ENCODE data around the gene NKTR. TPM values are rescaled to one million over a fixed set of nuclear protein-coding genes. Genes with fewer than 3 reads are reported as not detected.

NKTR gene
- total and polyA plus RNA-seq, 2 experiments from 2014 or later = 81.3 to 117 TPM

Other genes starting within 250 kb of the NKTR start
- not detected in 2 replicates for gene LYZL4, start 190.1 kb upstream of the NKTR start, total RNA-seq (2014; rRNA removed; shearing (Covaris generic))
- gene LYZL4, start 190.1 kb upstream of the NKTR start, polyA plus RNA-seq (2016; fragmentation: Nextera tagmentation; extraction: Ambion mirVana) = not detected in 2 replicates
- 13.9 and 19.3 TPM in 2 replicates for gene VIPR1, start 98.0 kb upstream of the NKTR start, total RNA-seq (2014; rRNA removed; shearing (Covaris generic))
- 4.9 and 6.3 TPM in 2 replicates for gene VIPR1, start 98.0 kb upstream of the NKTR start, polyA plus RNA-seq (2016; fragmentation: Nextera tagmentation; extraction: Ambion mirVana)
- 48.3 and 52.3 TPM in 2 replicates for gene SEC22C, start 18.7 kb upstream of the NKTR start, total RNA-seq (2014; rRNA removed; shearing (Covaris generic))
- gene SEC22C, start 18.7 kb upstream of the NKTR start, polyA plus RNA-seq (2016; fragmentation: Nextera tagmentation; extraction: Ambion mirVana) = 16.8 and 21.9 TPM in 2 replicates
- gene SS18L2, start 9.8 kb upstream of the NKTR start, total RNA-seq (2014; rRNA removed; shearing (Covaris generic)) = 75.2 and 75.3 TPM in 2 replicates
- gene SS18L2, start 9.8 kb upstream of the NKTR start, polyA plus RNA-seq (2016; fragmentation: Nextera tagmentation; extraction: Ambion mirVana) = 228 and 241 TPM in 2 replicates
- gene ZBTB47, start 53.0 kb downstream of the NKTR start, total RNA-seq (2014; rRNA removed; shearing (Covaris generic)) = 2.8 and 2.9 TPM in 2 replicates
- gene ZBTB47, start 53.0 kb downstream of the NKTR start, polyA plus RNA-seq (2016; fragmentation: Nextera tagmentation; extraction: Ambion mirVana) = 0.48 and 0.63 TPM in 2 replicates
- gene KLHL40, start 84.9 kb downstream of the NKTR start, total RNA-seq (2014; rRNA removed; shearing (Covaris generic)) = not detected in 2 replicates
- not detected in 2 replicates for gene KLHL40, start 84.9 kb downstream of the NKTR start, polyA plus RNA-seq (2016; fragmentation: Nextera tagmentation; extraction: Ambion mirVana)
- not detected in 2 replicates for gene HHATL, start 102.1 kb downstream of the NKTR start, total RNA-seq (2014; rRNA removed; shearing (Covaris generic))
- gene HHATL, start 102.1 kb downstream of the NKTR start, polyA plus RNA-seq (2016; fragmentation: Nextera tagmentation; extraction: Ambion mirVana) = not detected in 2 replicates
- gene CCDC13, start 172.6 kb downstream of the NKTR start, total RNA-seq (2014; rRNA removed; shearing (Covaris generic)) = 0.45 TPM in 1 of 2 replicates, not detected in the other
- gene CCDC13, start 172.6 kb downstream of the NKTR start, polyA plus RNA-seq (2016; fragmentation: Nextera tagmentation; extraction: Ambion mirVana) = 0.27 and 0.42 TPM in 2 replicates
- gene HIGD1A, start 203.8 kb downstream of the NKTR start, total RNA-seq (2014; rRNA removed; shearing (Covaris generic)) = 102 and 118 TPM in 2 replicates
- gene HIGD1A, start 203.8 kb downstream of the NKTR start, polyA plus RNA-seq (2016; fragmentation: Nextera tagmentation; extraction: Ambion mirVana) = 127 and 144 TPM in 2 replicates
- 0.35 and 0.58 TPM in 2 replicates for gene ACKR2, start 208.8 kb downstream of the NKTR start, total RNA-seq (2014; rRNA removed; shearing (Covaris generic))
- gene ACKR2, start 208.8 kb downstream of the NKTR start, polyA plus RNA-seq (2016; fragmentation: Nextera tagmentation; extraction: Ambion mirVana) = not detected in 2 replicates

All from GM23338 (cell line).